Activated CD8-positive, alpha-beta memory T cell treated with anti-CD3 and anti-CD28 coated beads, Interleukin-2, amount 50 U/mL, for 48 hours (primary cell): ENCODE results near the gene PHLDB1.
"Not testable (repeated sequence)": the region's sequence is repeated elsewhere in the genome, so short reads cannot be mapped to it uniquely, and the experiment has no call there.

Experiments
- DNase-seq: peaks from one replicate; pipeline ENCODE4 v3.0.0-alpha.2; 2020

PHLDB1 gene

GRCh38 chr11:118661425-118662301, 54.2 kb downstream of the PHLDB1 start:
- DNase-seq, result no peak

GRCh38 chr11:118662401-118663271, 55.2 kb downstream of the PHLDB1 start:
- DNase-seq, result no peak

GRCh38 chr11:118663381-118663780, 56.0 kb downstream of the PHLDB1 start:
- no peak for DNase-seq

GRCh38 chr11:118663902-118664301, 56.5 kb downstream of the PHLDB1 start:
- no peak for DNase-seq

GRCh38 chr11:118666371-118666770, 59.0 kb downstream of the PHLDB1 start:
- no peak for DNase-seq

- DNase-seq, result no peak
These were observed 62.6 kb downstream of the PHLDB1 start for GRCh38 chr11:118670063-118670462.

- DNase-seq, result no peak
These were observed 63.8 kb downstream of the PHLDB1 start for GRCh38 chr11:118671254-118671653.

- no peak for DNase-seq
These were observed 65.4 kb downstream of the PHLDB1 start for GRCh38 chr11:118672846-118673245.

- DNase-seq, result no peak
These were observed 66.1 kb downstream of the PHLDB1 start for GRCh38 chr11:118673361-118674081.

GRCh38 chr11:118674082-118674435, 66.6 kb downstream of the PHLDB1 start:
- DNase-seq, result no peak

- peak; percentile 7 for DNase-seq
These were observed 70.6 kb downstream of the PHLDB1 start for GRCh38 chr11:118677977-118678376.

GRCh38 chr11:118678908-118679307, 71.5 kb downstream of the PHLDB1 start:
- peak; percentile 17 for DNase-seq

- DNase-seq, result peak; percentile 22
These were observed 72.1 kb downstream of the PHLDB1 start, which contains the start of gene TREH for GRCh38 chr11:118679483-118679882. TREH (minus strand) TSS chr11:118679650; CDS start chr11:118679627, 23 bp downstream.

GRCh38 chr11:118682372-118682771, 75.0 kb downstream of the PHLDB1 start:
- no peak for DNase-seq

GRCh38 chr11:118682939-118683338, 75.5 kb downstream of the PHLDB1 start:
- not testable (repeated sequence) for DNase-seq

- DNase-seq, result no peak
These were observed 76.8 kb downstream of the PHLDB1 start for GRCh38 chr11:118684187-118684586.

- no peak for DNase-seq
These were observed 80.5 kb downstream of the PHLDB1 start for GRCh38 chr11:118687906-118688305.

- DNase-seq, result not testable (repeated sequence)
These were observed 80.9 kb downstream of the PHLDB1 start for GRCh38 chr11:118688339-118688738.

- no peak for DNase-seq
These were observed 81.6 kb downstream of the PHLDB1 start for GRCh38 chr11:118688851-118689502.

GRCh38 chr11:118689503-118689851, 82.1 kb downstream of the PHLDB1 start:
- no peak for DNase-seq

- peak; percentile 90 for DNase-seq
These were observed 82.6 kb downstream of the PHLDB1 start for GRCh38 chr11:118689852-118690552.
